ENCODE results near the gene MMP25.

GRCh38 chr16:3012246-3012645 lies 34.1 kb upstream of the MMP25 start:
- TF ChIP-seq CTCF (IDR thresholded peaks at IDR 0.05), result no peak
- no peak for TF ChIP-seq POLR2A (IDR thresholded peaks at IDR 0.05)
